Measurements from ENCODE around the gene ZNF423.

The ZNF423 gene

GRCh38 chr16:49523435-49524159 is 332.3 kb downstream of the ZNF423 start:
- no peak overlapping the region for H3K4me3 ChIP-seq (ENCODE audit: low read length)
- DNase-seq (ENCODE audit: low read depth), result no peak
- TF ChIP-seq CTCF (conservative IDR thresholded peaks at IDR 0.05; ENCODE audit: low read length), result no peak

GRCh38 chr16:49521734-49522325 is 334.1 kb downstream of the ZNF423 start:
- no peak for DNase-seq (ENCODE audit: low read depth)

GRCh38 chr16:49520492-49521038 is 335.3 kb downstream of the ZNF423 start:
- no peak for DNase-seq (ENCODE audit: low read depth)
- TF ChIP-seq CTCF (conservative IDR thresholded peaks at IDR 0.05; ENCODE audit: low read length), result no peak
- no peak overlapping the region for H3K4me3 ChIP-seq (ENCODE audit: low read length)

More at GRCh38 chr16:49521734-49522325, 334.1 kb downstream of the ZNF423 start:
- no peak for TF ChIP-seq CTCF (conservative IDR thresholded peaks at IDR 0.05; ENCODE audit: low read length)
- no peak overlapping the region for H3K4me3 ChIP-seq (ENCODE audit: low read length)

GRCh38 chr16:49519741-49520140 is 336.2 kb downstream of the ZNF423 start:
- no peak overlapping the region for H3K4me3 ChIP-seq (ENCODE audit: low read length)
- DNase-seq (ENCODE audit: low read depth), result no peak
- no peak for TF ChIP-seq CTCF (conservative IDR thresholded peaks at IDR 0.05; ENCODE audit: low read length)

- DNase-seq (ENCODE audit: low read depth), result no peak
- TF ChIP-seq CTCF (conservative IDR thresholded peaks at IDR 0.05; ENCODE audit: low read length), result no peak
These were observed 336.8 kb downstream of the ZNF423 start for GRCh38 chr16:49519008-49519656.

GRCh38 chr16:49516382-49517036 is 339.4 kb downstream of the ZNF423 start:
- H3K4me3 ChIP-seq (ENCODE audit: low read length), result no peak overlapping the region
- no peak for TF ChIP-seq CTCF (conservative IDR thresholded peaks at IDR 0.05; ENCODE audit: low read length)

More at GRCh38 chr16:49519008-49519656, 336.8 kb downstream of the ZNF423 start:
- no peak overlapping the region for H3K4me3 ChIP-seq (ENCODE audit: low read length)

More at GRCh38 chr16:49516382-49517036, 339.4 kb downstream of the ZNF423 start:
- no peak for DNase-seq (ENCODE audit: low read depth)
